RPMI8226 (cell line): ENCODE measurements around the gene CENPK.
"Not testable (repeated sequence)": the region's sequence is repeated elsewhere in the genome, so short reads cannot be mapped to it uniquely, and the experiment has no call there.

Experiments
- DNase-seq: peaks from one replicate; pipeline ENCODE4 v3.0.0-alpha.2; 2015

CENPK gene

GRCh38 chr5:65562731-65563701 lies at the start of gene CENPK, which contains the start of gene PPWD1:
TSS of gene CENPK (minus strand) at chr5:65563168. CDS start at chr5:65554907, 8,261 bp downstream.
TSS of gene PPWD1 (plus strand) at chr5:65563296. CDS start at chr5:65563311, 15 bp downstream.
- peak; percentile 99 for DNase-seq

GRCh38 chr5:65612298-65612907 lies 49.4 kb upstream of the CENPK start:
- no peak for DNase-seq

GRCh38 chr5:65611524-65611923 lies 48.6 kb upstream of the CENPK start:
- DNase-seq, result no peak

GRCh38 chr5:65601761-65602160 lies 38.8 kb upstream of the CENPK start:
- not testable (repeated sequence) for DNase-seq

GRCh38 chr5:65588694-65589093 lies 25.7 kb upstream of the CENPK start:
- no peak for DNase-seq

GRCh38 chr5:65577141-65577540 lies 14.2 kb upstream of the CENPK start:
- no peak for DNase-seq

- no peak for DNase-seq
Observed at GRCh38 chr5:65570598-65571226, 7.7 kb upstream of the CENPK start.

GRCh38 chr5:65566505-65566904 lies 3.5 kb upstream of the CENPK start:
- DNase-seq, result no peak

GRCh38 chr5:65563777-65564176 lies 809 bp upstream of the CENPK start:
- no peak for DNase-seq

- DNase-seq, result no peak
Observed at GRCh38 chr5:65556718-65557117, 6.2 kb downstream of the CENPK start.

- no peak for DNase-seq
Observed at GRCh38 chr5:65556181-65556580, 6.8 kb downstream of the CENPK start.

GRCh38 chr5:65555287-65555686 lies 7.7 kb downstream of the CENPK start:
- DNase-seq, result no peak

- DNase-seq, result no peak
Observed at GRCh38 chr5:65553941-65554340, 9.0 kb downstream of the CENPK start.

- no peak for DNase-seq
Observed at GRCh38 chr5:65548281-65548680, 14.7 kb downstream of the CENPK start.

GRCh38 chr5:65546141-65546540 lies 16.8 kb downstream of the CENPK start:
- DNase-seq, result no peak

- DNase-seq, result no peak
Observed at GRCh38 chr5:65544473-65544872, 18.5 kb downstream of the CENPK start.

- DNase-seq, result no peak
Observed at GRCh38 chr5:65539827-65540226, 23.1 kb downstream of the CENPK start.

GRCh38 chr5:65535529-65535987 lies 27.4 kb downstream of the CENPK start:
- DNase-seq, result no peak

GRCh38 chr5:65530904-65531303 lies 32.1 kb downstream of the CENPK start:
- no peak for DNase-seq

- no peak for DNase-seq
Observed at GRCh38 chr5:65525726-65526125, 37.2 kb downstream of the CENPK start.

- DNase-seq, result no peak
Observed at GRCh38 chr5:65512170-65512937, 50.6 kb downstream of the CENPK start.

GRCh38 chr5:65508978-65509377 lies 54.0 kb downstream of the CENPK start:
- DNase-seq, result no peak

- DNase-seq, result no peak
Observed at GRCh38 chr5:65506961-65507360, 56.0 kb downstream of the CENPK start.
